Measurements from ENCODE around the gene TRAF3IP3.

The TRAF3IP3 gene

GRCh38 chr1:209755926-209756614, at the start of gene TRAF3IP3:
Gene TRAF3IP3 (plus strand): TSS chr1:209756053. CDS start chr1:209760040, 3,987 bp downstream.
- no peak within 1 kb of the TSS for H3K4me3 ChIP-seq (ENCODE audit: low read depth, low read length)
- TF ChIP-seq CTCF (IDR thresholded peaks at IDR 0.05; ENCODE audit: low read depth, low read length): no peak

- no peak for TF ChIP-seq CTCF (IDR thresholded peaks at IDR 0.05; ENCODE audit: low read depth, low read length)
Measured at GRCh38 chr1:209706622-209707021, 49.2 kb upstream of the TRAF3IP3 start.

GRCh38 chr1:209707308-209707707, 48.5 kb upstream of the TRAF3IP3 start:
- no peak overlapping the region for H3K4me3 ChIP-seq (ENCODE audit: low read depth, low read length)
- no peak for TF ChIP-seq CTCF (IDR thresholded peaks at IDR 0.05; ENCODE audit: low read depth, low read length)

More at GRCh38 chr1:209706622-209707021, 49.2 kb upstream of the TRAF3IP3 start:
- no peak overlapping the region for H3K4me3 ChIP-seq (ENCODE audit: low read depth, low read length)

DNA sequence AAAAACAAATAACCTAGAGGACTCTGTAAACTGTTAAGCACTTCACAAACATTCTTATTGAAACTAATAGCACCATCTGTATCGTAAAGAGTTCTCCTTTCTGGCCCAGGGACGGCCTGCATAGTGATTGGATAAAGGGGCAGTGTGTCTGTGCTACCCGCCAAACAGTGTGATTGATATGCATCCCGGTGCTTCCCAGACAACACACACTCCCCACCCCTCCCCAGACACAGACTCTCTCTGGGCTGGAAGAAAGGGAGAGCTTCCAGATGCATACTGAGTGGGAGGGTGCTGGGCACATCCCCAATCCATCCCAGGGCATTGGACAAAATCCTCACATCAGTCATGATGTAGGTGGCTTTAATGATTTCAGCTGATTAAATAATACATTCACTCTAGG, 47.6 kb upstream of the TRAF3IP3 start:
- no peak for TF ChIP-seq CTCF (IDR thresholded peaks at IDR 0.05; ENCODE audit: low read depth, low read length)
- no peak overlapping the region for H3K4me3 ChIP-seq (ENCODE audit: low read depth, low read length)

GRCh38 chr1:209710093-209710492, 45.8 kb upstream of the TRAF3IP3 start:
- no peak overlapping the region for H3K4me3 ChIP-seq (ENCODE audit: low read depth, low read length)
- TF ChIP-seq CTCF (IDR thresholded peaks at IDR 0.05; ENCODE audit: low read depth, low read length): no peak

DNA sequence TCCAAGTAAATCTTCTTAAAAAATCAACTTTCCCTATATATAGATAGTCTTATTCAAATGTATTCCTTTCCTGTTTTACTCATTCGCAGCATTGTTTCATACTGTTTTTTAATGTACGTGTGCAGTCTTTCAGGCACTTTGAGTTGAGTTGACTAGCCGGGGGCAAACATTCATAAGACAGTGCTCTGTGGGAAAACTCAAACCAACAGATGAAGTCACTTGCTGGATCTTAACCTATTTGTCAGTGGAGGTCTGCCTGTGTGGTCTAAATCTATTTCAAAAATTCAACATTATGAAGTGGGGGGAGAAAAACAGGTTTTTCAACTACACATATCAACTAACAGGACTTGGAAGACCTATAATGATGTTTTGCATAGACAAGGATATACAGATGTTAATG, 45.0 kb upstream of the TRAF3IP3 start:
- TF ChIP-seq CTCF (IDR thresholded peaks at IDR 0.05; ENCODE audit: low read depth, low read length): no peak
- H3K4me3 ChIP-seq (ENCODE audit: low read depth, low read length): no peak overlapping the region

DNA sequence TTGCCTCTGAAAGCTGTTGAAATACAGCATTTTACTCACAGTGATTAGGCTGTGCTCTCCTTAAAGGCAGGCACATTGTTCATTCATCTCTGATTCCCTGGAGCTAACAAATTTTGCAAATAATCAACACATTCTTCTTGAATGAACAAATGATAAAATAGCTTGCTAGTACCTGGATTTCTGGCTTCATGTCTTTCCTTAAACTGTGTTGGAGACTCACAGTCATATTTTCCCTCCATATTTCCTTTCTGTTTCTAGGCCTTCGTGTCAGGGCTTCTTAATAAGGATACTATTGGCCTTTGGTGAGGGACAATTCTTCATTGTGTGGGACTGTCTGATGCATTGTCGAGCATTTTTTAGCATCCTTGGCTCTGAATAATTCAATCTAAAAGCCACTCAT, 41.5 kb upstream of the TRAF3IP3 start:
- H3K4me3 ChIP-seq (ENCODE audit: low read depth, low read length): no peak overlapping the region
- no peak for TF ChIP-seq CTCF (IDR thresholded peaks at IDR 0.05; ENCODE audit: low read depth, low read length)

Data from WI38 (cell line).